DMS153 treated with DMSO at 0.1 percent for 48 hours (cell line): ENCODE results near the gene KCNB1.

Source experiments
- DNase-seq: peaks from one replicate; lab custom pipeline; 2025; ENCODE audit not compliant: unreplicated experiment; lab: John Stamatoyannopoulos, UW

The KCNB1 gene

GRCh38 chr20:49392745-49393144 is 89.7 kb downstream of the KCNB1 start:
- DNase-seq: no peak

GRCh38 chr20:49391404-49392245 is 90.8 kb downstream of the KCNB1 start:
- DNase-seq: no peak

GRCh38 chr20:49389854-49390253 is 92.6 kb downstream of the KCNB1 start:
- no peak for DNase-seq

GRCh38 chr20:49388744-49389143 is 93.7 kb downstream of the KCNB1 start:
- DNase-seq: no peak

GRCh38 chr20:49387581-49387939 is 94.9 kb downstream of the KCNB1 start:
- no peak for DNase-seq

DNA sequence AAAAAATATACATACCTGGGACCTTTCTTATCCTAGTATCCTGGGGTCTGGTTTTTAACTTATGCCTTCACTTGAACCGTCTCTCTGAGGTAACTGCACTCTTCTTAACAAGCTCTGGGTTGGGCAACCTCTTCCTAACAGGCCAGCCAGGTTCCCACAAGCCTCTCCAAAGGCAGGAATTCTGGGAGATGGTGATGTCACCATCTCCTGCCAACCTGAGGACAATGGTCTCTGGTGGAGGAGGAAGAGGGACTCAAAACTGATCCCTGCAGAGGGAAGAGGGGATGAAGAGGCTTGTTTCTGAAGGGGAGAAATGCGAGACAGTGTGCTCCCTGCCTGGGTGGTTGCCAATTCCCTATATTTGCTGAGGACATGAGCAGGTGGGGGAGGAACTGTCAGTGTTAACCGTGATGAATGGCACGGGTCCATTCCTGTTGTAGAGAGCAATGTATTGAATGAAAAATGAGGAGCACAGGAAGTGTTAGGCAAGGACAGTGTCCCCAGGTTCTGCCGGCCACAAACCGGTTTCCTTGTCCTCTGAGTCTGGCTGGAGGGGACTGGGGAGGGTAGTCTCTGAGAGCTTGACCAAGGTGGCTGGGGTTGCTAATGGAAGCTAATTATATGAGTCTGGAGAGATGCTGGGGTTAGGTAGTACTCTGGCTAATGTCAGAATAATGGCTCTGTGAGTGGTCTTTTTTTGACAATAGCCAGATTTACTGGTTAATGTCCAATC is 95.5 kb downstream of the KCNB1 start:
- peak; percentile 71 for DNase-seq

DNA sequence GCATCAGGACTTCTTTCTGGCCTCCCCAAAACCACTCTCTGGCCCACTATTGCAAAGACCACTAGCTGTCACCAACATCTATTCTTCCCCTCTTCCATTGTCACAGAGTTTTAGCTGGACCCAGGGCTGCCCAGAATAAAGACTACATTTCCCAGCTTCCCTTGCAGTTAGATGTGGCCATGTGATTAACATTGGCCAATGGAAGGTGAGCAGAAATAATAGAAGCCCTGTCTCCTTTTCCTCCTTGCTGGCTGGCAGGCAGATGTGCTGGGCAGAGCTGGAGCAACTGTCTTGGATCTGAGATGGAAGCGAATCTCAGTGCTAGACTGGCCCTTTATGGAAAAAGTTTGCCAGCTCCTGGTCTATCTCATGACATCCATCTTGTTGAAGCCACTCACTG is 97.0 kb downstream of the KCNB1 start:
- peak; percentile 58 for DNase-seq

GRCh38 chr20:49384437-49385434 is 97.7 kb downstream of the KCNB1 start:
- peak; percentile 37 for DNase-seq

DNA sequence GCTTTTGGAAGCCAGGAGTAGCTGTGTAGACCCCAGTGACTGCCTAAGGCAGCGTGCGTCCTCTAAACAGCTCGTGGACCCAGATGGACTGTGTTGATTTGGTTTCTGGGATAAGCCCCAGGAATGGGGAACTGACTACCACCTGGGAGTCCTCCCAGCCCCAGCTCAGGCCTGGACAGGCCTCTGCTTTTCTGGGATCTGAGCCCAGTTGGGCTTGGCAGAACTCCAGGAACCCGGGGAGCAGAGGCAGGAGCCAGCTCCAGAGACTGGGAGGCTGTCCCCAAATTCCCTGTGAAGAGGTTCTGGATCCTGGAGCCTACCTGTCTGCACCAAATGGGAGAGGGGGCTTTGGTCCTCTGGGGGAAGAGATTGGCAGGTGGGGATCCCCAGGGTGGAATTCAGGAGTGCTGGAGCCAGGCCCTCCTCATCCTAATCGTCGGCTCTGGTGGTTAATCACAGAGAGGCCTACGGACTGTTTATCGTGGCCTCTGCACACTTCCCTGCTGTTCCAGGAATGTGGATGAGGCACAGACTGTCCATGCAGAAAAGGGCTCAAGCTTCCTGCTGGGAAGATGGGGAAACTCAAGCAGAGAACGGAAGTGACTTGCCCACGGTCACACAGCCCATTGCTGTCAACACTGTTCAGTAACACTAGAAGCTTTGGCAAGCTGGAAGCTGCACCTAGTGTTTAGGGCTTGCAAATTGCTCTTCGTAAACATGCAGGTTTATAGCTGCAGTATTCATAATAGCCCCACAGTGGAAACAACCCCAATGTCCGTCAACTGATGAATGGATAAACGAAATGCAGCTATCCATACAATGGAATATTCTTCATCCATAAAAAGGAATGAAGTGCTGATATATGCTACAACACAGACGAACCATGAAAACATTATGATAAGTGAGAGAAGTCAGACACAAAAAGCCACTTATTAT is 100.6 kb downstream of the KCNB1 start:
- DNase-seq: peak; percentile 17

- no peak for DNase-seq
Observed at GRCh38 chr20:49380337-49380780, 102.1 kb downstream of the KCNB1 start.

DNA sequence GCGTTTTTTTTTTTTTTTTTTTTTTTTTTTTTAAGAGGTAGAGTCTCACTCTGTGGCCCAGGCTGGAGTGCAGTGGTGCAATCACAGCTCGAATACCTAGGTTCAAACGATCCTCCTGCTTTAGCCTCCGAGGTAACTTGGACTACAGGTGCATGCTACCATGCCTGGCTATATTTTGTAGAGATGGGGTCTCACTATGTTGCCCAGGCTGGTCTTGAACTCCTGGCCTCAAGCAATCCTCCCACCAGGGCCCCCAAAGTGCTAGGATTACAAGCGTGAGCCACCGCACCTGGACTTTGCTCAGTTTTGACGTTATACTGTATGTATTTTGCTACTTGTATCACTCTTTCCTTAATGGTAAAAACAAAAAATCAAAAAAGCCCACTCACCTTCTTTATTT is 103.1 kb downstream of the KCNB1 start:
- DNase-seq: no peak

- no peak for DNase-seq
Observed at GRCh38 chr20:49377326-49377725, 105.1 kb downstream of the KCNB1 start.

DNA sequence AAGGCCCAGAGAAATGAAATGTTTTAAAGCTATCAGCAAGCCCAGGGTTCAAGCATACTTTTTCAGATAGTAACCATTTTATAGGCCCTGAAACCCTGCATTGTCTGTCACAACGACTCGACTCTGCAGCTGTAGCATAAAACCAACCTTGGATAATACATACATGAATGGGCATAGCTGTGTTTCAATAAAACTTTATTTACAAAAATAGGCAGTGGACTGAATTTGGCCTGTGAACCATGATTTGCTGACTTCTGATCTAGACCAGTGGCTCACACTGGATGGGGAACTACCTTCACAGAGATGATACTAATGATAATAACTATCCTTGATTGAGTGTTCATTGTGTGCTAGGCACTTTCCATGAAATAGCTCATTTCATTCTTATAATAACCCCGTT is 107.3 kb downstream of the KCNB1 start:
- DNase-seq: no peak

DNA sequence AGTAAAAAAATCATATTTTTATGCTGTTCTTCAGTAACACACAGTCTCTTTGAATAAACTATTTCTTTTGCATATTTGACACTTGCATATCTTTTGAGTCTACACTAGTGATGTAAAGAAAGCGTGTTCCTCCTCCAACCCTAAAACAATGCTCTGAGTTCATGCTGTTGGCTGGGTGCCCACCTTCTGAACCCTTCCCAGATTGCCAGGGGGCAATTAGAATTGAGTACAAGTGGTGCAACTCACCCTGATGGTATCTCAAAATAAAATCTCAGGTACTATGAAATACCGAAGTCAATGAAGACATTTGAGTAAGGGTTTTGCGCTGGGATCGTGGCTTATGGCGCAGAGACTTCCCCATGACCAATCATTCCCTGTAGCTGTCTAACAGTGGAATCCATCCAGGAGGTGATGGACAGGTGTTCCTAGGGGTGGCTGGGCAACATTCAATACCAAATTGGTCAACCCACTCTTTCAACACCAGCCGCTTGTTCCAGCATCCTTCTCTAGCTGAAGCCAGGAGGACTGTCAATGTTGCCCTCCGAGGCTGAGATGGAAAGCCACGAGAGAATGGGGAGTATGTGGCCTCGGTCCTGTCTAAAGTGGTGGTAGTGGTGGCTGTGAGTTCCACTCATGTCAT is 110.3 kb downstream of the KCNB1 start:
- no peak for DNase-seq

GRCh38 chr20:49368596-49368995 is 113.9 kb downstream of the KCNB1 start:
- no peak for DNase-seq

DNA sequence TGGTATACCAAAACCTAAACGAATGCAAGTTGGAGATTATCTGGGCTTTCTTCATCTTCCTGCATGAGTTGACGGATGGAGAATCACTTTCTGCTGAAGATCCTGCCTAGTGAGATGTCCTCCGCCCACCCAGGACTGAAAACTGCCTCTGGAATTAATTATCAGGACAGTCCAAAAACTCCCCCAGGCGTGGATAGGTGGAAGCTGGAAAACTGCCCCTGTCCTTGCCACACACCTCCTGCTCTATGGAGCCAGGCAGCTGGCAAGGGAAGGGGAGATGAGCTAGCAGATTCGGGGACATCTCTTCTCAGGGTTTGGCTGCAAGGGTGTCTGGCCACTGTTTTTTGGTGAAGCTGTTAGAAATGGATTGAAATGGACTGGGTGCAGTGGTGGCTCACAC is 115.4 kb downstream of the KCNB1 start:
- DNase-seq: no peak

- DNase-seq: no peak
Observed at GRCh38 chr20:49366687-49367086, 115.8 kb downstream of the KCNB1 start.

- no peak for DNase-seq
Observed at GRCh38 chr20:49361862-49362660, 120.4 kb downstream of the KCNB1 start.
